GM21717 (cell line): Measurements from ENCODE around the gene MFN1.
A peak's percentile ranks its signal among the peaks of the same experiment; 100 is the strongest.
"Not testable (repeated sequence)": the region's sequence is repeated elsewhere in the genome, so short reads cannot be mapped to it uniquely, and the experiment has no call there.

ENCODE experiments used
- ATAC-seq: cut with Tn5 transposase; IDR thresholded peaks from one replicate; pipeline ENCODE4 v1.9.1; 2021; ENCODE audit warnings: mild to moderate bottlenecking, moderate library complexity; ENCODE audit not compliant: unreplicated experiment

Gene MFN1

DNA sequence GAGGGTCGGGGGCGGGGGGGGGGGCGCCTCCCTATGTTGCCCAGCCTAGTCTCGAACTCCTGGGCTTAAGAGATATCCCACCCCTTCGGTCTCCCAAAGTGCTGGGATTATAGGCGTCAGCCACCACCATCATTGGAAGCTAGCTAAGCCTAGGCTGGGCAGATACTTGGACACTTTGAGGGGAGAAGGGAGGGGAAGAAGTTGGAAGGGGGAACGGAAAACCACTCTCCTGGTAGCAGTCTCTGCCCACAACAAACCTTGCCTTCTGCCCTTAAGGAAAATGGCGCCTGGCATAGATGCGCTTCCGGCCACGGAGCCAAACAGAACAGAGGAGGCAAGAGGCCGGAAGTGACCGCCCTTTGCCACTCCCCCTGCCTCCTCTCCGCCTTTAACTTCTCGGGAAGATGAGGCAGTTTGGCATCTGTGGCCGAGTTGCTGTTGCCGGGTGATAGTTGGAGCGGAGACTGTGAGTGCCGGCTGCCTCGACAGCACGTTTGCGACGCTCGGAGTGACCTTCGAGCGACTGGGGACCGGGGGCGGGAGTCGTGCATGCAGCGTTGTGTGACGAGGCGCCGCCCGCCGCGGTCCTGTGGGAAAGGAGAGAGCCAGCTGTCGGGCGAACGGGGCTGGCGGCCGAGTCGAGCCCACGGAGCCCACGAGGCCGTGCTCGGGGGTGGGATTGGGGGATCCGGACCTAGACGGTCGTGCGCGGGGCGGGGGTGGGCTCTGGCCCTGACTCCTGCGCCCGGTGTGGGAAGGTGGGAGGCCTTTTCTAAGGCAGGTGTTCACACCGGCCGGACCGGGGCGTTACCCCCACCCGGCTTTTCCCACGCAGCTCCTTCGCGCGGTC lies at the start of gene MFN1:
Gene MFN1, plus strand, starts transcription at position 365 of the 850 bp plus-strand sequence. CDS start 1,143 bp downstream, outside the sequence.
- peak; percentile 96 for ATAC-seq

- no peak for ATAC-seq
Measured at GRCh38 chr3:179297971-179298725, 49.4 kb upstream of the MFN1 start.

DNA sequence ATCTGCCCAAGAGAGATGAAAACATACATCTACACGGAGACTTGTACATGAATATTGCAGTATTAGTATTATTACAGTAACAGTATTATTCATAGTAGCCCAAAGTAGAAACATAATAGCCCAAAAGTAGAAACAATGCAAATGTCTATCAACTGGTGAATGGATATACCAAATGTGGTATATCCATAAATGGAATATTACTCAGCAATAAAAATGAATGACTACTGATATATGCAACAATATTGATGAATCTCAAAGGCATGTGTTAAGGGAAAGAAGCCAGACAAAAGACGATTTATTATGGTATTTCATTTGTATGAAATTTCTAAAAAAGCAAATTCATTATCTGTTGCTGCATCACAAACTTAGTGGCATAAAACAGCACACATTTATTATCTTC lies 48.2 kb upstream of the MFN1 start:
- no peak for ATAC-seq

DNA sequence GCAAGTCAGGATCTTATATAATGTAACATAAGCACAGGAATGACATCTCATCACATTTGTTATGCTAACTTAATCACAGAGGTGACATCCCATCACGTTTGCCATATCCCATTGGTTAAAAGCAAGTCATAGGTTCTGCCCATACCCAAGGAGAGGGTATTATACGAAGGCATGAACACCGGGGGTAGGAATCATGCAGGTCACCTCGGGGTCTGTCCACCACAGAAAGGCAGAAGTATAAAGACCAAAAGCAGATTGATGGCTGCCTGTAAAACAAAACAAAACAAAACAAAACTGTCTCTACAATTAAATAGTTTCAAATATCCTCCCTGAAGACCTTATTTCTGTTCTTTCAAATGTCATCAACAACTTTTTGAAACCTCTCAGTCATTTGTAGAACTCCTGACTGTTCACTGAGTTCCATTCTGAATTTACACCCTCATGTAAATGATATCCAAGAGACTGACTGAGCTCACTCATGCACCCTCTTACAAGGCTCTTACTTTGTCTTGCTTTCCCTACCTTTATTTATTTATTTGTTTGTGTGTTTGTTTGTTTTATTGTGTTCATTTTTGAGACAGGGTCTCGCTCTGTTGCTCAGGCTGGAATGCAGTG lies 47.4 kb upstream of the MFN1 start:
- ATAC-seq, result peak; percentile 49

GRCh38 chr3:179301645-179302044 lies 45.9 kb upstream of the MFN1 start:
- ATAC-seq, result no peak

- ATAC-seq, result no peak
Measured at GRCh38 chr3:179302111-179302510, 45.4 kb upstream of the MFN1 start.

DNA sequence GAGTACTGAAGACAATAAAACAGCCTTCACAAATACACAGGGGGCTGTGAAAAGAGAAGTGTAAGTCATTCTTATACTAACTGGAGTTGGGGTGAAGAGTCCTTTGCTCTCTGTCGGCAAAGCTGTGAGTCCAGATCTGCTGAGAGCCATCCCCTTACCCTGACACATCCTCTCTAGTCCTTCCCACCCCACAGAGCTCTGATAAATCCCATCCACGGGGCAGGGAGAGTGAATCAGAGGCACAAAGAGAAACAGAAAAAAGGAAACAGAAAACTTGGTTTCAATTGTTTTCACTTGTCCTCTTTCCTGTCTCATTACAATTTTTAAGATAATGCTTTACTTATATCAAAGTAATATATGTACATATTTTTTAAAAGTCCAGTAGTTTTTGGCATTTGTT lies 42.9 kb upstream of the MFN1 start:
- no peak for ATAC-seq

GRCh38 chr3:179307362-179307761 lies 40.1 kb upstream of the MFN1 start:
- not testable (repeated sequence) for ATAC-seq

- no peak for ATAC-seq
Measured at GRCh38 chr3:179308001-179308400, 39.5 kb upstream of the MFN1 start.

- ATAC-seq, result peak; percentile 98
Measured at GRCh38 chr3:179309225-179310078, 38.1 kb upstream of the MFN1 start.

DNA sequence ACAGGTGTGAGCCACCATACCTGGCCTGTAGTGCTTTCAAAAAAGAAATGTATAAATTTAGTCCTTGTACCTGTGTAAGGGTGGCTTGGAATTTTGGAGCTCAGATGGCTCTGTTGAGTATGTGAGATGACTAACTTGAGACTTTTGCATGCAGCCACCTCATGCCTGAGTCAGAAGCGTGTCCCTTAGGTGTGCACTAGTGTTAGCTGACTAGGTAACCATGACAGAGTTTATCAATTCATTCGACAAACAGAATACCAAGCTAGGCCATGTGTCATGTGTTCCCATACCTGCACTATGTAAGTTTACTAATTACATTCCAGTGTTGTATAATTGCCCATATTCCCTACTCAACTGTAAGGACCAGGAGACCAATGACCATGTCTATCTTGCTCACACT lies 28.6 kb upstream of the MFN1 start:
- no peak for ATAC-seq

- no peak for ATAC-seq
Measured at GRCh38 chr3:179321668-179322285, 25.7 kb upstream of the MFN1 start.

DNA sequence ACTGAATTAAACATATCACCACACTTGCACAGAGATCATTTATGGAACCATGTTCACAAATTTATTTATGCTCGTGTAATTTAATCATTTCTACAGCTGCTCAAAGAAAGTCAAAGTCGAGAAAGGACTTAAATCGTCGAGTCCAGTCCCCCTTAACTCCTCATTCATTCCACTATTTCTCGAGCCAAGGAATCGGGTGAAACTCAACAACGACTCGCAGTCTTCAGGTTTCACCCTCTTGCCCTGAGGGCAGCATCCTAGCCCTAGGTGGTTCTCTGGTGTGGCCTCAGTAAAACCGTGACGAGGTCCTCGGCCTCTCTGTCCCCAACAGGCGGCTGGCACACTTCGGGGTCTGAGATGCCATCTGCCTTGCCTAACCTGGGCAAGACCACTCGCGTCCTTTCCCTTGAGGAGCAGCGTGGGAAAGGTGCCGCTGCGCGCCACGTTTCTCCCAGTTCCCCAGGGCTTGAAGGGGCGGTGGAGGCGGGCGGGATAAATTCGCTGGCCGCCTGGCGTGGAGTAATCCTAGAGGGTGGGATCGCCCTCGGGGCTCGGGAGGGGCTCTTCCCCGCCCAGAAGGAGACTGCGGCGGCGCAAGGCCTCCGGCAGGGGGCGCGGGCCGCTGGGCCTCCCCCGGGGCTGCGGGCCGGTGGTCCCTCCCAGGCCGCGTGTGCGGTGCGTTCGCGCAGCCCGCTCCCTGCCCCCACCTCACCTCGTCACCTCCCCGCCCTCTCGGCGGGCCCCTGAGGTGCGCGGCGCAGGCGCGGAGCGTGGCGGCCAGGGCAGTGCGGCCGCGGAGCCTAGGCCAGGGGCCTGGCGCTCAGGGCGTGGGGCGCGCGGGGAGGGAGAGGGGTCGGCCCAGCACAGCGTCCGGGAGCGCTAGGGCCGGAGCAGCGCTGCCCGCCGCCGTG lies 25.0 kb upstream of the MFN1 start, which contains the start of gene ZNF639:
Gene ZNF639, plus strand, starts transcription at position 746 of the 911 bp plus-strand sequence. CDS start 5,263 bp downstream, outside the sequence.
- peak; percentile 73 for ATAC-seq

GRCh38 chr3:179323197-179324110 lies 24.1 kb upstream of the MFN1 start:
- ATAC-seq, result peak; percentile 37

- no peak for ATAC-seq
Measured at GRCh38 chr3:179324270-179324754, 23.2 kb upstream of the MFN1 start.

- no peak for ATAC-seq
Measured at GRCh38 chr3:179330438-179330837, 17.1 kb upstream of the MFN1 start.

- no peak for ATAC-seq
Measured at GRCh38 chr3:179332240-179332639, 15.3 kb upstream of the MFN1 start.

GRCh38 chr3:179333084-179333483 lies 14.4 kb upstream of the MFN1 start:
- ATAC-seq, result no peak
